Measurements from ENCODE around the gene GPX4. TPM values are rescaled to one million over a fixed set of nuclear protein-coding genes. Genes with fewer than 3 reads are reported as not detected.

The GPX4 gene
- polyA plus RNA-seq, 1 of the 3 experiments (the other 2 are of a cell fraction), result 925 TPM

GRCh38 chr19:1055028-1055425 lies 48.8 kb upstream of the GPX4 start:
- TF ChIP-seq MXI1 (IDR thresholded peaks at IDR 0.05; ENCODE audit: low read depth, low read length) (no peak), EZH2phosphoT487 (IDR thresholded peaks at IDR 0.05; ENCODE audit: borderline replicate concordance, low read depth) (no peak), MAX (IDR thresholded peaks at IDR 0.05; ENCODE audit: low read depth) (no peak), GATA2 (CRISPR knock-in tag; IDR thresholded peaks at IDR 0.05) (no peak), IRF3 (IDR thresholded peaks at IDR 0.05; ENCODE audit: low read depth, low read length) (no peak), SIN3A (IDR thresholded peaks at IDR 0.05; ENCODE audit: borderline replicate concordance, low read depth, low read length) (no peak), RXRA (IDR thresholded peaks at IDR 0.05; ENCODE audit: borderline replicate concordance, low read depth) (no peak), GABPA (IDR thresholded peaks at IDR 0.05; ENCODE audit: low read depth) (no peak), CHD2 (IDR thresholded peaks at IDR 0.05; ENCODE audit: low read length, partially characterized antibody) (no peak), POLR2AphosphoS5 (IDR thresholded peaks at IDR 0.05; ENCODE audit: low read depth, low read length) (no peak), RCOR1 (IDR thresholded peaks at IDR 0.05; ENCODE audit: low read length) (no peak), TCF12 (IDR thresholded peaks at IDR 0.05) (no peak), ELF1 (IDR thresholded peaks at IDR 0.05) (no peak), JUND (IDR thresholded peaks at IDR 0.05) (no peak), YY1 (IDR thresholded peaks at IDR 0.05; ENCODE audit: low read depth) (no peak), MEF2A (IDR thresholded peaks at IDR 0.05; ENCODE audit: borderline replicate concordance, low read depth) (no peak), USF2 (IDR thresholded peaks at IDR 0.05; ENCODE audit: borderline replicate concordance, low read depth, low read length) (no peak), FOXM1 (IDR thresholded peaks at IDR 0.05; ENCODE audit: low read depth) (no peak), TAF1 (IDR thresholded peaks at IDR 0.05; ENCODE audit: borderline replicate concordance, low read depth, low read length) (no peak)
- TF ChIP-seq, protein P1, sequence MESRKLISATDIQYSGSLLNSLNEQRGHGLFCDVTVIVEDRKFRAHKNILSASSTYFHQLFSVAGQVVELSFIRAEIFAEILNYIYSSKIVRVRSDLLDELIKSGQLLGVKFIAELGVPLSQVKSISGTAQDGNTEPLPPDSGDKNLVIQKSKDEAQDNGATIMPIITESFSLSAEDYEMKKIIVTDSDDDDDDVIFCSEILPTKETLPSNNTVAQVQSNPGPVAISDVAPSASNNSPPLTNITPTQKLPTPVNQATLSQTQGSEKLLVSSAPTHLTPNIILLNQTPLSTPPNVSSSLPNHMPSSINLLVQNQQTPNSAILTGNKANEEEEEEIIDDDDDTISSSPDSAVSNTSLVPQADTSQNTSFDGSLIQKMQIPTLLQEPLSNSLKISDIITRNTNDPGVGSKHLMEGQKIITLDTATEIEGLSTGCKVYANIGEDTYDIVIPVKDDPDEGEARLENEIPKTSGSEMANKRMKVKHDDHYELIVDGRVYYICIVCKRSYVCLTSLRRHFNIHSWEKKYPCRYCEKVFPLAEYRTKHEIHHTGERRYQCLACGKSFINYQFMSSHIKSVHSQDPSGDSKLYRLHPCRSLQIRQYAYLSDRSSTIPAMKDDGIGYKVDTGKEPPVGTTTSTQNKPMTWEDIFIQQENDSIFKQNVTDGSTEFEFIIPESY (IDR thresholded peaks at IDR 0.05; ENCODE audit: borderline replicate concordance, low read depth), result no peak
- Histone ChIP-seq H3K9me3 (peaks cover 11% of the 10 kb centered on the region; the same call in 1 of the 2 replicates), H3K27ac (ENCODE audit: low read depth in 2 of 2, low read length in 1 of 2) (no peak overlapping the region), H3K4me1 (ENCODE audit: control insufficient read depth in 1 of 2, insufficient read depth in 2 of 2, low read depth in 1 of 2, low read length in 1 of 2) (no peaks in the 10 kb centered on the region), H3K4me2 (no peak overlapping the region), H3K4me3 (ENCODE audit: low read depth in 2 of 2, low read length in 1 of 2) (no peak overlapping the region), H2AFZ (ENCODE audit: low read depth) (no peak overlapping the region), H4K20me1 (ENCODE audit: insufficient read depth) (no peaks in the 10 kb centered on the region), H3K36me3 (replicated peaks in 1 of 2; ENCODE audit: control insufficient read depth in 1 of 2, insufficient read depth in 2 of 2, low read length in 1 of 2) (no peaks in the 10 kb centered on the region), H3K9me2 (no peaks in the 10 kb centered on the region), H3K79me2 (ENCODE audit: insufficient read depth) (no peaks in the 10 kb centered on the region), H3K27me3 (ENCODE audit: insufficient read depth) (no peaks in the 10 kb centered on the region), H3F3A (replicated peaks; ENCODE audit: insufficient read depth) (peaks cover 4% of the 10 kb centered on the region), H3K9ac (no peak overlapping the region)
- DNase-seq, result no peak
- POLR2A ChIA-PET, result no interaction called here
- 100% methylated on average over 3 of the region's 14 CpGs for WGBS (ENCODE audit: low lambda C conversion rate)
- CTCF ChIA-PET, result no interaction called here
